Thyroid gland (tissue), 4 donors: ENCODE results near the gene MID1. TPM values are rescaled to one million over a fixed set of nuclear protein-coding genes. Genes with fewer than 3 reads are reported as not detected.

Experiments used
- DNase-seq, 2 donors: peaks; one replicate each; pipeline ENCODE4 v3.0.0-alpha.2; 2019
- H3K27ac ChIP-seq, 3 donors: fragments of 200-600 bp; sonication (generic); 1 replicate in 2 of 3; 2 replicates in 1 of 3; pipeline ENCODE4 v1.5.1; 2016 to 2019; ENCODE audit warnings: mild to moderate bottlenecking in 1 of 3, moderate library complexity in 1 of 3
- H3K27me3 ChIP-seq: fragments of 200-600 bp; sonication (generic); one replicate; pipeline ENCODE4 v1.5.1; 2019
- H3K36me3 ChIP-seq, 2 donors: fragments of 200-600 bp; sonication (generic); one replicate each; pipeline ENCODE4 v1.5.1; 2016 to 2019
- H3K4me1 ChIP-seq, 2 donors: fragments of 200-600 bp; sonication (generic); one replicate each; pipeline ENCODE4 v1.5.1; 2017 to 2019
- H3K4me3 ChIP-seq, 3 donors: fragments of 200-600 bp; sonication (generic); replicated peaks in 1 of 3; 1 replicate in 2 of 3; 2 replicates in 1 of 3; pipeline ENCODE4 v1.5.1; 2016; ENCODE audit warnings: mild to moderate bottlenecking in 1 of 3
- H3K9me3 ChIP-seq: fragments of 200-600 bp; sonication (generic); one replicate; pipeline ENCODE4 v1.5.1; 2017
- CTCF ChIP-seq, 6 experiments: fragments of 200-600 bp in 3 of 6; fragments of 450-650 bp in 3 of 6; sonication (generic) in 3 of 6; IDR thresholded peaks; one replicate each; pipeline ENCODE4 v1.5.1; 2016 to 2019; ENCODE audit warnings: antibody characterized with exemption in 6 of 6, mild to moderate bottlenecking in 2 of 6, inconsistent platforms in 1 of 6, moderate library complexity in 1 of 6
- POLR2A ChIP-seq, 2 donors: fragments of 450-650 bp; IDR thresholded peaks; one replicate each; pipeline ENCODE4 v1.6.1; 2017; ENCODE audit warnings: antibody characterized with exemption in 2 of 2, mild to moderate bottlenecking in 2 of 2, moderate library complexity in 1 of 2
- WGBS, 2 donors: methylation state at CpG; one replicate each; pipeline ENCODE4 v1.1.5; 2017; 5-methylcytosine and 5-hydroxymethylcytosine counted together
- intact Hi-C: fragments of 100-400 bp; cut with DNase I; formaldehyde crosslinking; loops from one replicate; pipeline ENCODE4 v1.15.1; 2023
- total RNA-seq, 4 donors: library from RNA; depleted of rRNA; stranded (reverse); fragments of >200 nt; gene quantifications; one replicate each; pipeline ENCODE4 v1.2.3, GENCODE V29; 2016

MID1 gene
- total RNA-seq, 4 donors from 2014 or later = 9.5 to 19.5 (median 12.7) TPM

- H3K36me3 ChIP-seq = no peaks in the 10 kb centered on the region
- TF ChIP-seq CTCF (IDR thresholded peaks at IDR 0.05) = no peak
- 85 to 91% methylated on average over 2 of the region's 2 CpGs for WGBS, 2 donors
- intact Hi-C loops = no loop called here
- no peaks in the 10 kb centered on the region for H3K27me3 ChIP-seq
- no peaks in the 10 kb centered on the region for H3K9me3 ChIP-seq
- H3K4me3 ChIP-seq = no peak overlapping the region
- DNase-seq = no peak
- no peak overlapping the region for H3K27ac ChIP-seq
- H3K4me1 ChIP-seq = no peaks in the 10 kb centered on the region
Observed at GRCh38 chrX:10502961-10503360, 117.4 kb downstream of the MID1 start.

GRCh38 chrX:10501611-10502010 lies 118.8 kb downstream of the MID1 start:
- Histone ChIP-seq H3K9me3 (no peaks in the 10 kb centered on the region), H3K4me1 (no peaks in the 10 kb centered on the region), H3K36me3 (no peaks in the 10 kb centered on the region), H3K27me3 (no peaks in the 10 kb centered on the region), H3K27ac (no peak overlapping the region), H3K4me3 (no peak overlapping the region)
- DNase-seq = no peak
- TF ChIP-seq CTCF (IDR thresholded peaks at IDR 0.05) (no peak), POLR2A (IDR thresholded peaks at IDR 0.05) (no peak)
- intact Hi-C loops = no loop called here
- 92% methylated on average over 6 of the region's 6 CpGs for WGBS, 2 donors

- intact Hi-C loops = no loop called here
- no peak overlapping the region for H3K27ac ChIP-seq
Observed at GRCh38 chrX:10496345-10496965, 123.9 kb downstream of the MID1 start.

GRCh38 chrX:10495677-10496076 lies 124.7 kb downstream of the MID1 start:
- no peak overlapping the region for H3K27ac ChIP-seq
- no peaks in the 10 kb centered on the region for H3K36me3 ChIP-seq
- no peak for DNase-seq
- no peaks in the 10 kb centered on the region for H3K27me3 ChIP-seq
- TF ChIP-seq CTCF (IDR thresholded peaks at IDR 0.05) (no peak), POLR2A (IDR thresholded peaks at IDR 0.05) (no peak)
- 94 to 96% methylated on average over 3 of the region's 3 CpGs for whole genome bisulfite sequencing, 2 donors
- intact Hi-C loops = no loop called here
- H3K4me1 ChIP-seq = no peaks in the 10 kb centered on the region
- no peak overlapping the region for H3K4me3 ChIP-seq
- H3K9me3 ChIP-seq = no peaks in the 10 kb centered on the region

More at GRCh38 chrX:10496345-10496965, 123.9 kb downstream of the MID1 start:
- Histone ChIP-seq H3K4me1 (no peaks in the 10 kb centered on the region), H3K27me3 (no peaks in the 10 kb centered on the region), H3K9me3 (no peaks in the 10 kb centered on the region), H3K4me3 (no peak overlapping the region), H3K36me3 (no peaks in the 10 kb centered on the region)
- no peak for DNase-seq
- TF ChIP-seq CTCF (IDR thresholded peaks at IDR 0.05) (no peak), POLR2A (IDR thresholded peaks at IDR 0.05) (no peak)

- H3K27me3 ChIP-seq = no peaks in the 10 kb centered on the region
- no peaks in the 10 kb centered on the region for H3K36me3 ChIP-seq
- H3K27ac ChIP-seq = no peak overlapping the region
- H3K4me3 ChIP-seq = no peak overlapping the region
- H3K4me1 ChIP-seq = no peaks in the 10 kb centered on the region
- no peaks in the 10 kb centered on the region for H3K9me3 ChIP-seq
- DNase-seq = no peak
- intact Hi-C loops = no loop called here
- no peak for TF ChIP-seq POLR2A (IDR thresholded peaks at IDR 0.05)
- TF ChIP-seq CTCF (IDR thresholded peaks at IDR 0.05) = no peak
Observed at GRCh38 chrX:10492250-10492649, 128.1 kb downstream of the MID1 start.
